GM19239 (cell line): ENCODE data around the gene PIK3R4.

Experiments
- DNase-seq: peaks from one replicate; pipeline ENCODE4 v3.0.0; 2011; ENCODE audit warnings: low spot score; ENCODE audit not compliant: insufficient read length
- FAIRE-seq: peaks from 2 replicates; lab custom pipeline; 2011; peaks lifted over from hg19 to GRCh38; lab: Jason Lieb, UNC

Gene PIK3R4

DNA sequence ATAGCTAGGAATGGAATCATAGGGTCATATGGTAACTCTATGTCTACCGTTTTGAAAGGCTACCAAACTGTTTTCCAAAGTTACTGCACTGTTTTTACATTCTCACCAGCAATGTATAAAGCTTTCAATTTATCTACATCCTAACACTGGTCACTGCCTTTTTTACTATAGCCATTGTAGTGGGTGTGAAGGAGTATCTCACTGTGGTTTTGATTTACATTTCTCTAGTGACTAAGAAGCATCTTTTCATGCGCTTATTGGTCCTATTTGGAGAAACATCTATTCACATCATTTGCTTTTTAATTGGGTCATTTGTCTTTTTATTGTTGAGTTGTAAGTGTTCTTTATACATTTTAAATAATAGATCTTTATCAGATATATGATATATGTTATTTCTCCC lies 53.3 kb downstream of the PIK3R4 start:
- FAIRE-seq (no peak), DNase-seq (no peak)

DNA sequence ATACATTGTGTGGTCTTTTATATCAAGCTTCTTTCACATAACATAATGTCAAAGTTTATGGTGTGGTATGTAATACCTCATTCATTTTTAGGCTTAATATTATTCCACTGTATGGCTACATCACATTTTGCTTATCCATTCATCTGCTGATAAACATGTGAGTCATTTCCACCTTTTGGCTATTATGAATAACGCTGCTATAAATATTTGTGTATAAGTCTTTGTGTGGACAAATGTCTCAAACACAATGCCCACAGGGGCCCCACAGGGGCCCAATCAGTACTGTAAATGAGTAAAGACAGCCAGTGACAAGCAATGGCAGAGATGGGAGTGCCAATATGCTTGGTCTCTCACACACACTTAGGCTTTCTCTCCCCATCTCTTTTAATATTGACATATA lies 54.2 kb downstream of the PIK3R4 start:
- FAIRE-seq (no peak), DNase-seq (no peak)

- no peak for DNase-seq
- no peak for FAIRE-seq
Measured at GRCh38 chr3:130688697-130689470, 57.7 kb downstream of the PIK3R4 start.

DNA sequence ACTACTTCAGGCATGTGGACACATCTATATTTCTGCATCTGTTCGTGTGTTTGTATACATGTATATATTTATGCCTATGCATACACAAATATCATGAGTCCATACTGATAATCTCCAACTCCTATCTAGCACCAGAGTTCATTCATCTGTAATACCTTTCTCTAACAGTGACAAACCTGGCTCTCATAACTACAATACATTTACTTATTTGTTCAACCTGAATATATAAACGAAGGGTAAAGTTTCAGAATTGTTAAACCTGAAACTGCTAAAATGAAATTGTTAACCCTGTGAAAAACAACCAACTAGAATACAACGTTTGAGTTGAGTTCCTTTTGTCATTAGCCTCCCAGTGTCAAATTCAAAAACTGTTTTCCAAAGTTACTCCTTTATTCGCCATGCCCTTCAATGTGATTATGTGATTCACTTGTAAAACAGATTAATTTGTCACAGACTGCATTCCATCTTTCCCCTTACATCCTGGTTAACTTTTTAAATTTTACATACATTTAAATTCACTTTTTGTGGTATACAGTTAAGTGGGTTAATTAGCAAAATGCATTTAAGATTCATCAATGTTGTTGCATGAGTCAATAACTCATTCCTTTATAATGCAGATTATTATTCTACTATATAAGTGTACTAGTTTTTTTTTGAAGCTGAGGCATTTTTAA lies 58.5 kb downstream of the PIK3R4 start:
- no peak for DNase-seq
- peak; percentile 8 for FAIRE-seq

DNA sequence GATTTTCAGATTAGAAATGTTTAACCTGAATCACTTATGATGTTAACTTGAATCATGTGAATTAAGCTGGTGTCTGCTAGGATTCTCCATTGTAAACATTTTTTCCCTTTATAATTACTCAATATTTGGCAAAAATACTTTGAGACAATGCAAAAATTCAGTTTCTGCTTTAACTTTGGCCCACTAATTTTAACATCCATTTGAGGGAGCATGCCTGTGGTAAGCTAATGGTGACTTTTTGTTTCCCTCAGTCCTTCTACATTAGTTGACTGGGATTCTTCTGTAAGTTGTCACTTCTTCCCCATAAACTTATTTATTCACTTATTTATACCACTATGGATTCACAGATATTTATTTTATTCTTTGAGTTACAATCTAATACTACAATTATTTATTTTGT lies 59.3 kb downstream of the PIK3R4 start:
- FAIRE-seq: peak; percentile 35
- DNase-seq: no peak

- DNase-seq (no peak), FAIRE-seq (peak; percentile 85)
Measured at GRCh38 chr3:130686833-130687232, 59.8 kb downstream of the PIK3R4 start.

DNA sequence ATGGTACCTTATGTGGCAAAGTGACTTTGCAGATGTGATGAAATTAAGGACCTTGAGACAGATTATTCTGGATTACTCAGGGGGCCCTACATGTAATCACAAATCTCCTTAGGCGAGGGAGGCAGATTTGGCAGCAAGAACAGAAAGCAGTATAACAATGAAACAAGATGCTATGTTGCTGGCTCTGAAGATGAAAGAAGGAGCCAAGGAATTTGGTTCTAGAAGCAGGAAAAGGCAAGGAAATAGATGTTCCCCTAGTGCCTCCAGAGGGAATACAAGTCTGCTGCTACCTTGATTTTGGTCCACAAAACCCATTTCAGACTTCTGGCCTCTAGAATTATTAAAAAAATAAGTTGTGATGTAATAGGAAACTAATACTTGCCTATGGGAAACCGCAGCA lies 64.5 kb downstream of the PIK3R4 start:
- no peak for DNase-seq
- FAIRE-seq: no peak

DNA sequence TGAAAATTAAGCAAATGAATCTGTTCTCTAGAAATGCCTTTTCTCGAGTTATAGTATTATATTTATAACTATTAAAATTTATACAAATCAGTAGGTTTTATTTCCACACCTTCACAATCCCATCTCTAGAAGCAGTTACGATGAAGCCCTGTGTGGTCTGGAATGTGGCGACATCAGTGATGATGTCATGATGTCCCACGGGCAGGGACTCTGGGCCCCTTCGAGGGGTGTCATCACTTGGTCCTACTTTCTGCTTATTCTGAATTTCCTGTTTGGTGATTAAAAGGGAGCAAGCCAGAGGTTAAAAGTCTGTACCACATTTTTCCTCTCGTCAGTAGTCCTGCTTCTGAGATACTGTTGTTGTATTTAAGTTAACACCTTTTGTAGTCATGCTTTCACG lies 67.4 kb downstream of the PIK3R4 start:
- FAIRE-seq: no peak
- no peak for DNase-seq

DNA sequence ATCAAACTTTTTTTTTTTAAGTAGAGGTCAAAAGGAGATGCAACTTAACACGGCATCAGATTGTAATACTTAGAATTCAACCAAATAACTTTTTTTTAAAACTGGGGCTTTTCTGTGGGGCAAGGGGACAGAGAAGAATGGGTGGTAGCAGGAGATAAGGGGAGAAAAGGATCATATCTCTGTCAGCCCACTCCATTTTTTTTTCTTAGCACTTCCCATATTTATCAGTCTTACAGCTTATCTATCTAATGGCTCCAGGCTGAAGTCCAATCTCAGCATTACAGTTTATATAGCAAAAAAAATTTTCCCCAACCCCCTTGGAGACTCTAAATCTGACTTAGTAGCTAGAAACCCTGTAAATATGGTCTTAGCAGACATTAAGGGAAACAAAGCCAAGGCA lies 69.3 kb downstream of the PIK3R4 start:
- FAIRE-seq: no peak
- no peak for DNase-seq

DNA sequence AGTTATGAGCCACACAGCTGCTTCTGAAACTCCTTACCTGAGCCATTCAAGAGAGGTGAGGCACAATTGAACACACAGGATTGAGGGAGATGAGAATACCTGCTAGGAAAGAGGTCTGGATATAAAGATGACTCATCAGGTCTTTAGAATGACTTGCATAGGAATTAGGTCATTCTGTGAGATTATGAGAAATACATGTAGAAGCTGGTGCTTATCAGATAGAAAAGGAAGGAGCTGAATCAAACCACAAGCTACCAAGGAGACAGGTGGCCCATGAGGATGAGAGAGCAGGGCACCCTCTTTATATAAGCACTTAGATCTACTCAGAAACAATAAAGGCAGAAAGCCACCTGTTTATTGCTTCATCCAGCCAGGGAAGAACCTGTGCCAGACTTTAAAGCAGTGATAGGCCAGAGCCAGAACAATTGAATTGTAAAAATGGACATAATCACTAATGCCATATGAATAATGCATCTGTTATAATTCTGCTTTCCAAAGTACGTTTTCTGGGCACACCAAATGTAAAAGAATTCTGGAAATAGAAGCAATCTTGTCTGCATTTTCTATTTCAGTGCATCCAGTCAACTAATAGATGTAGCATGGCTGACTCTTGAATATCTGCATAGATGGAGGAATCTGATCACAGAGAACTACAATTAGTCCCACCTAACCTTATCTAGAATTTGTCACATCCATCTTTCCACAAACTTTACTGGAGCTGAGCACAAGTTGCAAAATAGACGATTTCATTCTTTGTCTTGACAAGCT lies 74.9 kb downstream of the PIK3R4 start:
- no peak for DNase-seq

DNA sequence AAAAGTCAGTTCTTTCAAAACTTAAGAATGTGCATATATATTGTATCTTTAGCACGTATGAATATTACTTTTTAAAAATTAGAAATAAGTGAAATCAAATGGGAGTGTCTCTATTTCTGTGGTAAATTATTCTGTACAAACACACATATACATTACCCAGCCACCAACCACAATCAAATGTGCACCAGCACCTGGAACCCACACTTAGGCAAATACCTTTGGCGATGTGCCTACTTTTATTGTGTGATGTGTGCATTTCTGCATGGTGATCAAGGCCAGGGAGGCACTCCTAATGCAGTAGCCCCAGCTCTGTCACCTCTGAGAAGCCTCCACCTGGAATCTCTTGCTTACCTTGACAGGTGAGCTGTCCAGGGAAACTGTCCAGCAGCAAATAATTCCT lies 76.9 kb downstream of the PIK3R4 start:
- no peak for FAIRE-seq

More for the DNA sequence above, 74.9 kb downstream of the PIK3R4 start:
- no peak for FAIRE-seq

DNA sequence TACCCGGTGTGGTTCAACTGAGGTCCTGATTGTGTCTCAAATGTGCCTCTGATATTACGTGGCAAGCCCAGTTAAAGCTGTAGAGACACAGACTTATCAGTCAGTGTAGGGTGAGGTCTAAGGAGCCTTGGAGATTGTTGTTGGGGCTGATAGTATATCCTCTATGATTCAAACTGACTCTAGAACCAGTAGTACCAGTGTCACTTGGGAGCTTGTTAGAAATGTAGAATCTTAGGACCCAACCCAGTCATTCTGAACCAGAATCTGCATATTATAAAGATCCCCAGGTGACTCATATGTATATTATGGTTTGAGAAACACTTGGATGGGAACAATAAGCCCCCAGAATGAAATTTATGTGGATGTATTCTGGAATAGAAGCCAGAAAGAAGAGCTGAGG lies 83.5 kb downstream of the PIK3R4 start:
- DNase-seq (no peak), FAIRE-seq (no peak)

More for the DNA sequence above, 76.9 kb downstream of the PIK3R4 start:
- DNase-seq: no peak

- DNase-seq (no peak), FAIRE-seq (no peak)
Measured at GRCh38 chr3:130662501-130662996, 84.1 kb downstream of the PIK3R4 start.

DNA sequence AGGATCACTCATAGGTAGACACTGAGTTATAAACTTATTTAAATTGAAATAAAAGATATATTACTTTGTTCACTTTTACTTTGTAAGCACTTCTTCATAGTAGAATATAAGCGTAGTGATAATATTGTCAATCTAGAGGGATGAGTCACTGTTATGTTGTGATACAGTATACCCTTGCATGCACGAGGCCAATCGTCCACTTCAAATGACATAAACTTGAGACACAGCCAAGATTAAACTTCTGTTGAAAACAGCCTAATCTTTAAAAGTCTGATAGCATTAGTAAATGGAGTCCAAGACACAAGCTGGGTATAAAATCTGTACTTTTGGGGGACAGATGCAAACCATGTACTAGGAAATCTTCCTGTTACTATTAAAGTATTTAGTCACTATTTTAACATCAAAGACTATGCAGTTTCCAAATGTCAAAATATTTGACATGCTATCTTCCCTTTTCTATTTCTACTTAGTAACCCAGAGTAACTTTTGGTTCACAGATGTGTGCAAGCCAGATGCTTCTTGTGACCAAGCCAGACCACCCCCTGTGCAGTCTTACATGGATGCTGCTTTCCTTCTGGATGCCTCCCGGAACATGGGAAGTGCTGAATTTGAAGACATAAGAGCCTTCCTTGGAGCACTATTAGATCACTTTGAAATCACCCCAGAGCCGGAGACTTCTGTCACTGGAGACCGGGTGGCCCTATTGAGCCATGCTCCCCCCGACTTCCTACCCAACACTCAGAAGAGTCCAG lies 85.3 kb downstream of the PIK3R4 start:
- FAIRE-seq (no peak), DNase-seq (no peak)

DNA sequence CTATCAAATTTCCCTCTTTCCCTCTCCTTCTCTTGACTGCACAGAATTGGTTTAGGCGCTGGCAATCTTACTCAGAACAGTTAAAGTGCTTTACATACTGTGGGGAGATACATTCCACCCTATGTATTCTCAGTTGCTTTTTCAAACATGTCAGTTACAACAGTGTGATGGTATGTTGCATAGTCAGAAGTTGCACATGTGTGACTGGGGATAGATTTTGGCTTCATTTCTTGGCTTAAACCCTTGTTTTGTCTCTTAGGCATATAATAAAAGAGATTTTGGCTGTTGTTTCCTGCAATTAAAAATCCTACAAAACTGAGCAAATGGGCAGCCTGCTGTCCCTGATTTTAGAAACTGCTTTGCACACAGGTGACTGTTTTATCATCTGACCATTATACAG lies 86.7 kb downstream of the PIK3R4 start:
- FAIRE-seq (no peak), DNase-seq (no peak)

GRCh38 chr3:130658678-130659077 lies 88.0 kb downstream of the PIK3R4 start:
- FAIRE-seq: no peak
- no peak for DNase-seq

DNA sequence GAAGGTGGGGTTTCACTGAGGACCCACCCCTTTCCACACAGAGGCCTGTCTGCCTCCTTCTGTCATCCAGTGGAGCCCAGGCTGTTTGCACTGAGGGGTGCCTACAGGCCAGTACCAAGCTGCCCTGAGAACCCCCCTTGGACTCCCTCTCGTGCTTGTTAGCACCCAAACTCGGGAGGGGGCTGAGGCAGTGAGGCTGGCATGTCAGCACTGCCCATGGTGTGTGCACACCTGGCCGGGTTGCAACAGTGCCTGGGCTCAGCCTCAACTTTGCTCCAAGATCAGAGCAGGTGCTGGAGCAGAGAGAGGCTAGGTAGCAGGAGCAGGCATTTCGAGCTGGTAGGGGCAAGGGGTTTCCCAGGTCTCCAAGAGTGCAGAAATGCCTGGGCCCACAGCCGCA lies 90.0 kb downstream of the PIK3R4 start:
- DNase-seq (no peak), FAIRE-seq (no peak)

GRCh38 chr3:130654921-130655320 lies 91.7 kb downstream of the PIK3R4 start:
- DNase-seq (no peak), FAIRE-seq (no peak)

GRCh38 chr3:130654091-130654490 lies 92.5 kb downstream of the PIK3R4 start:
- no peak for DNase-seq
- no peak for FAIRE-seq

DNA sequence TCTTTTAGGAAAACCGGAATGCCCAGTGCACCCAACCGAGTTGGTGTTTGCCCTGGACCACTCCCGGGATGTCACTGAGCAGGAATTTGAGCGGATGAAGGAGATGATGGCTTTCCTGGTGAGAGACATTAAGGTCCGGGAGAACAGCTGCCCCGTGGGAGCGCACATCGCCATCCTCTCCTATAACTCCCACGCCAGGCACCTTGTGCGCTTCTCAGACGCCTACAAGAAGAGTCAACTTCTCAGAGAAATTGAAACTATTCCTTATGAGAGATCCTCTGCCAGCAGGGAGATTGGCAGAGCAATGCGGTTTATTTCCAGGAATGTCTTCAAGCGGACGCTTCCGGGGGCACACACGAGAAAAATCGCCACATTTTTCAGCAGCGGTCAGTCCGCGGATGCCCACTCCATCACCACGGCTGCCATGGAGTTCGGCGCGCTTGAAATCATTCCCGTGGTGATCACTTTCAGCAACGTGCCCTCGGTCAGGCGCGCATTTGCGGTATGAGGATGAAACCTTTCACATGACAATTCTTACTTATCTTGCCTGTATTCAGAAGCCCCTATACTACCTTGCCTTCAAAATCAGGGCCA lies 97.5 kb downstream of the PIK3R4 start:
- no peak for DNase-seq
- FAIRE-seq: no peak
